ENCODE data around the gene BACE2. TPM values are rescaled to one million over a fixed set of nuclear protein-coding genes. Genes with fewer than 3 reads are reported as not detected.

Gene BACE2
- total and polyA plus RNA-seq, 2 donors (not counting 3 experiments of a cell fraction or from before 2014, with no cell fraction given): 113 to 184 TPM

- POLR2A ChIA-PET: no interaction called here
- Histone ChIP-seq H3K9me3 (replicated peaks; ENCODE audit: control insufficient read depth, insufficient read depth, low read length) (no peaks in the 10 kb centered on the region), H3K27ac (ENCODE audit: insufficient read depth, low read depth, low read length) (no peak overlapping the region), H3K9me1 (replicated peaks; ENCODE audit: control insufficient read depth, extremely low read depth, insufficient read depth, low read length) (no peaks in the 10 kb centered on the region), H2AFZ (ENCODE audit: low read depth, low read length) (no peak overlapping the region), H3K4me1 (ENCODE audit: control insufficient read depth, extremely low read depth, insufficient read depth, low read length) (no peaks in the 10 kb centered on the region), H3K4me3 (replicated peaks in 1 of 3; ENCODE audit: insufficient read depth in 1 of 3, low read depth in 1 of 3, low read length in 3 of 3) (no peak overlapping the region), H3K9ac (replicated peaks; ENCODE audit: extremely low read depth, insufficient read depth, low read length) (no peak overlapping the region), H3K36me3 (ENCODE audit: control insufficient read depth in 2 of 2, extremely low read depth in 1 of 2, insufficient read depth in 2 of 2, low read length in 2 of 2) (peaks cover 8 to 13% of the 10 kb centered on the region in 2 experiments), H3K79me2 (ENCODE audit: control insufficient read depth, insufficient read depth, low read length) (no peaks in the 10 kb centered on the region), H3K4me2 (ENCODE audit: insufficient read depth, low read length) (no peak overlapping the region), H3K27me3 (ENCODE audit: control insufficient read depth in 2 of 2, insufficient read depth in 2 of 2, low read length in 2 of 2) (no peaks in the 10 kb centered on the region), H4K20me1 (replicated peaks; ENCODE audit: control insufficient read depth, extremely low read depth, insufficient read depth, low read length) (no peaks in the 10 kb centered on the region)
- TF ChIP-seq MYC (IDR thresholded peaks at IDR 0.05; ENCODE audit: low read depth, low read length) (no peak), POLR2AphosphoS5 (IDR thresholded peaks at IDR 0.05; ENCODE audit: insufficient read depth, low read depth, low read length) (no peak), CTCF (IDR thresholded peaks at IDR 0.05; ENCODE audit: extremely low read depth in 1 of 2, insufficient read depth in 1 of 2, low read depth in 1 of 2, low read length in 2 of 2) (no peak), EZH2 (IDR thresholded peaks at IDR 0.05; ENCODE audit: borderline replicate concordance, low read depth, low read length, severe bottlenecking) (no peak), JUN (IDR thresholded peaks at IDR 0.05; ENCODE audit: borderline replicate concordance, insufficient read depth, insufficient read length, low read depth) (no peak)
- dilution Hi-C loops (cut with MboI; ENCODE audit: extremely low pct_ligation_motif_present, low sequenced_read_pairs) (no loop called here), intact Hi-C loops (cut with micrococcal nuclease) (no loop called here)
- DNase-seq (ENCODE audit: low read depth, low spot score): no peak
- CTCF ChIA-PET: no interaction called here
- BruUV-seq (replicated peaks): no TSS peak
- no peak for FAIRE-seq
Measured at GRCh38 chr21:41240040-41240439, 72.1 kb downstream of the BACE2 start.

- Histone ChIP-seq H3K4me2 (ENCODE audit: insufficient read depth, low read length) (no peak overlapping the region), H3K9me3 (replicated peaks; ENCODE audit: control insufficient read depth, insufficient read depth, low read length) (no peaks in the 10 kb centered on the region), H3K36me3 (ENCODE audit: control insufficient read depth in 2 of 2, extremely low read depth in 1 of 2, insufficient read depth in 2 of 2, low read length in 2 of 2) (peaks cover 8 to 16% of the 10 kb centered on the region in 2 experiments), H2AFZ (ENCODE audit: low read depth, low read length) (no peak overlapping the region), H3K4me1 (ENCODE audit: control insufficient read depth, extremely low read depth, insufficient read depth, low read length) (no peaks in the 10 kb centered on the region), H3K9me1 (replicated peaks; ENCODE audit: control insufficient read depth, extremely low read depth, insufficient read depth, low read length) (no peaks in the 10 kb centered on the region), H3K79me2 (ENCODE audit: control insufficient read depth, insufficient read depth, low read length) (no peaks in the 10 kb centered on the region), H3K9ac (replicated peaks; ENCODE audit: extremely low read depth, insufficient read depth, low read length) (no peak overlapping the region), H3K27me3 (ENCODE audit: control insufficient read depth in 2 of 2, insufficient read depth in 2 of 2, low read length in 2 of 2) (no peaks in the 10 kb centered on the region), H3K27ac (ENCODE audit: insufficient read depth, low read depth, low read length) (no peak overlapping the region), H3K4me3 (replicated peaks in 1 of 3; ENCODE audit: insufficient read depth in 1 of 3, low read depth in 1 of 3, low read length in 3 of 3) (no peak overlapping the region), H4K20me1 (replicated peaks; ENCODE audit: control insufficient read depth, extremely low read depth, insufficient read depth, low read length) (no peaks in the 10 kb centered on the region)
- ChIA-PET CTCF (no interaction called here), POLR2A (no interaction called here)
- FAIRE-seq (no peak), DNase-seq (ENCODE audit: low read depth, low spot score) (no peak)
- TF ChIP-seq POLR2AphosphoS5 (IDR thresholded peaks at IDR 0.05; ENCODE audit: insufficient read depth, low read depth, low read length) (no peak), EZH2 (IDR thresholded peaks at IDR 0.05; ENCODE audit: borderline replicate concordance, low read depth, low read length, severe bottlenecking) (no peak), GATA2 (IDR thresholded peaks at IDR 0.05; ENCODE audit: insufficient read depth, insufficient read length, low read depth, low read length) (no peak), FOS (IDR thresholded peaks at IDR 0.05; ENCODE audit: borderline replicate concordance, insufficient read depth, low read length) (no peak), CTCF (IDR thresholded peaks at IDR 0.05; ENCODE audit: extremely low read depth in 1 of 2, insufficient read depth in 1 of 2, low read depth in 1 of 2, low read length in 2 of 2) (no peak), MYC (IDR thresholded peaks at IDR 0.05; ENCODE audit: low read depth, low read length) (no peak), JUN (IDR thresholded peaks at IDR 0.05; ENCODE audit: borderline replicate concordance, insufficient read depth, insufficient read length, low read depth) (no peak), POLR2A (IDR thresholded peaks at IDR 0.05; ENCODE audit: low read depth, low read length) (no peak)
- TF ChIP-seq, protein P1, sequence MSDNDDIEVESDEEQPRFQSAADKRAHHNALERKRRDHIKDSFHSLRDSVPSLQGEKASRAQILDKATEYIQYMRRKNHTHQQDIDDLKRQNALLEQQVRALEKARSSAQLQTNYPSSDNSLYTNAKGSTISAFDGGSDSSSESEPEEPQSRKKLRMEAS (IDR thresholded peaks at IDR 0.05; ENCODE audit: insufficient read depth, insufficient read length): no peak
- no TSS peak for BruUV-seq (replicated peaks)
- intact Hi-C loops (cut with micrococcal nuclease) (no loop called here), dilution Hi-C loops (cut with MboI; ENCODE audit: extremely low pct_ligation_motif_present, low sequenced_read_pairs) (no loop called here)
Measured at GRCh38 chr21:41241341-41241740, 73.4 kb downstream of the BACE2 start.
